ENCODE measurements around the gene MAN2A1.

DNA sequence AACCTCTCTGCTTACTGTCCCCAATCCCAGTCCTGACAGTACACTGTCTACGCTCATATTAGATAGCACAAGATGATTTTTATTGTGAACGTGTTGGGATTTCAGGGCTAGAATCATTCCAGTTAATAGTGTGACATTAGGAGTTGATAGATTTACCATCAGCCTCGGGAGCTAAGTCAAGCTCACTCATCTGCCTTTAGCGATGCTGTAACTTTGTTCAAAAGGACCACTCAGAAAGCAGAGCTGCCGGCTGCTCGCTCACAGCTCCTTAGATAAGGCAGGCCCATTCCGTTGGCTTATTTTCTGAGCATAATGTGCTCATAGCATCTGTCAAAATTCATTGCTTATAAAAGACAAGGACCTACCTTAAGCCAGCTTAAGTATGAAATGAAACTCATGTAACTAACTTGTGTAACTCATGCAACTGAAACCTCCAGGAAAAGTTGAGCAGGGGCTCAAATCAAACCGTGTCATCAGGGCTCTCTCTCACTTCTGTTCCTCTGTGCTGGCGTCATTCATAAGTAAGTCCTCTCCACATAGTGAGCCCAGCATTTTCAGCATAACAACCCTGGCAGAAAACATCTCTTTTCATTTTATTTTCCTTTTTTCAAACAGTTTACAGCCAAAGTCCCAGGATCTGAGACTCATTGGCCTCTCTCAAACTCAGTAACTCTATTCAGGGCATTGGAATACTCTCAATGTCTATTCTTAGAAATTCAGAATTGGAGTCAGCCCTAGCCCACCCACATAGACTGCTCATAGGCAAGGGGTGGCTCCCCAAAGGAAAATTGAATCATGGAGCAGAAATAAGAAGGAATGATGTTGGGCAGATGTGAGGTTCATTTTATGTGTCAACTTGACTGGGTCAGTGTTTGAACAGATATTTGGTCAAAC, 208.8 kb downstream of the MAN2A1 start:
- no peak for TF ChIP-seq JUNB (IDR thresholded peaks at IDR 0.05)
- no peak for TF ChIP-seq BHLHE40 (IDR thresholded peaks at IDR 0.05; ENCODE audit: low read depth, low read length)
- no peak for TF ChIP-seq CEBPB (IDR thresholded peaks at IDR 0.05)
- no peak for TF ChIP-seq SREBF2 (IDR thresholded peaks at IDR 0.05)
- no peak for TF ChIP-seq POLR2A (IDR thresholded peaks at IDR 0.05; ENCODE audit: low read length)
- TF ChIP-seq CTCF (IDR thresholded peaks at IDR 0.05), result no peak
- no peak for TF ChIP-seq RAD21 (conservative IDR thresholded peaks at IDR 0.05 in 1 of 2, IDR thresholded peaks at IDR 0.05 in 1 of 2)
- TF ChIP-seq CBX2 (IDR thresholded peaks at IDR 0.05; ENCODE audit: borderline replicate concordance, low read depth), result no peak
- no peak for TF ChIP-seq NR3C1 (IDR thresholded peaks at IDR 0.05)
- TF ChIP-seq, protein P1, sequence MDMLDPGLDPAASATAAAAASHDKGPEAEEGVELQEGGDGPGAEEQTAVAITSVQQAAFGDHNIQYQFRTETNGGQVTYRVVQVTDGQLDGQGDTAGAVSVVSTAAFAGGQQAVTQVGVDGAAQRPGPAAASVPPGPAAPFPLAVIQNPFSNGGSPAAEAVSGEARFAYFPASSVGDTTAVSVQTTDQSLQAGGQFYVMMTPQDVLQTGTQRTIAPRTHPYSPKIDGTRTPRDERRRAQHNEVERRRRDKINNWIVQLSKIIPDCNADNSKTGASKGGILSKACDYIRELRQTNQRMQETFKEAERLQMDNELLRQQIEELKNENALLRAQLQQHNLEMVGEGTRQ (IDR thresholded peaks at IDR 0.05), result no peak
- no peak for TF ChIP-seq REST (IDR thresholded peaks at IDR 0.05)
- TF ChIP-seq, protein P2, sequence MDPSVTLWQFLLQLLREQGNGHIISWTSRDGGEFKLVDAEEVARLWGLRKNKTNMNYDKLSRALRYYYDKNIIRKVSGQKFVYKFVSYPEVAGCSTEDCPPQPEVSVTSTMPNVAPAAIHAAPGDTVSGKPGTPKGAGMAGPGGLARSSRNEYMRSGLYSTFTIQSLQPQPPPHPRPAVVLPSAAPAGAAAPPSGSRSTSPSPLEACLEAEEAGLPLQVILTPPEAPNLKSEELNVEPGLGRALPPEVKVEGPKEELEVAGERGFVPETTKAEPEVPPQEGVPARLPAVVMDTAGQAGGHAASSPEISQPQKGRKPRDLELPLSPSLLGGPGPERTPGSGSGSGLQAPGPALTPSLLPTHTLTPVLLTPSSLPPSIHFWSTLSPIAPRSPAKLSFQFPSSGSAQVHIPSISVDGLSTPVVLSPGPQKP (IDR thresholded peaks at IDR 0.05; ENCODE audit: low read depth, low read length), result no peak
- TF ChIP-seq SMC3 (IDR thresholded peaks at IDR 0.05), result no peak
- no peak for TF ChIP-seq CHD4 (IDR thresholded peaks at IDR 0.05; ENCODE audit: borderline replicate concordance)
